HEK293 (cell line): ENCODE data around the gene PARP8.
A peak's percentile ranks its signal among the peaks of the same experiment; 100 is the strongest.

ENCODE experiments used
- CTCF ChIA-PET: fragments of 350-600 bp; formaldehyde crosslinking; extraction: SDS; loops from one replicate; lab custom pipeline; 2021; ENCODE audit warnings: antibody characterized with exemption; lab: Yijun Ruan, JAX
- POLR2A ChIA-PET: fragments of 300-600 bp; formaldehyde crosslinking; extraction: SDS; loops from one replicate; lab custom pipeline; 2020; ENCODE audit warnings: antibody characterized with exemption, inconsistent platforms; lab: Yijun Ruan, JAX
- H3K27ac ChIP-seq: fragments of 200-500 bp; sonication (Bioruptor generic); 2 replicates; pipeline ENCODE4 v1.5.1; 2014; ENCODE audit warnings: low read depth, low read length, control low read depth, inconsistent platforms; ENCODE audit errors: extremely low read depth
- H3K36me3 ChIP-seq, 2 experiments: fragments of 200-500 bp in 1 of 2; sonication (Bioruptor generic) in 1 of 2; 1 replicate in 1 of 2; 2 replicates in 1 of 2; pipeline ENCODE4 v1.5.1; 2014 to 2017; ENCODE audit warnings: inconsistent platforms in 2 of 2, low read length in 2 of 2; ENCODE audit not compliant: control insufficient read depth in 2 of 2, insufficient read depth in 1 of 2
- H3K4me1 ChIP-seq: fragments of 200-500 bp; sonication (Bioruptor generic); 2 replicates; pipeline ENCODE4 v1.5.1; 2014; ENCODE audit warnings: mild to moderate bottlenecking, low read length, inconsistent platforms; ENCODE audit not compliant: control insufficient read depth, insufficient read depth
- H3K4me3 ChIP-seq: 2 replicates; pipeline ENCODE4 v1.5.1; 2011; ENCODE audit warnings: low read depth, mild to moderate bottlenecking, control low read depth, low read length, moderate library complexity
- H3K9me3 ChIP-seq: fragments of 200-500 bp; sonication (Bioruptor generic); 2 replicates; pipeline ENCODE4 v1.5.1; 2014; ENCODE audit warnings: low read depth, low read length, inconsistent platforms; ENCODE audit not compliant: control insufficient read depth, insufficient read depth
- HOXD13 ChIP-seq: sonication (generic); formaldehyde crosslinking; IDR thresholded peaks from 2 replicates; pipeline ENCODE4 v1.8.0; 2022; ENCODE audit warnings: missing genetic modification reagents, borderline replicate concordance
- KLF9 ChIP-seq: fragments of 450-650 bp; formaldehyde crosslinking; IDR thresholded peaks from 2 replicates; pipeline ENCODE4 v1.5.1; 2016; ENCODE audit warnings: missing biosample characterization, missing genetic modification characterization, low read depth
- TRIM28 ChIP-seq: IDR thresholded peaks from 2 replicates; pipeline ENCODE4 v1.6.1; 2011; ENCODE audit warnings: low read length, control low read depth, borderline replicate concordance
- ZBTB17 ChIP-seq: fragments of 450-650 bp; formaldehyde crosslinking; IDR thresholded peaks from 2 replicates; pipeline ENCODE4 v1.5.1; 2016; ENCODE audit warnings: missing biosample characterization, missing genetic modification characterization
- ZNF10 ChIP-seq: fragments of 450-650 bp; formaldehyde crosslinking; IDR thresholded peaks from 2 replicates; pipeline ENCODE4 v1.5.1; 2017; ENCODE audit warnings: missing biosample characterization, missing genetic modification characterization
- ZNF112 ChIP-seq: fragments of 450-650 bp; formaldehyde crosslinking; IDR thresholded peaks from 2 replicates; pipeline ENCODE4 v1.5.0; 2017; ENCODE audit warnings: missing biosample characterization, missing genetic modification characterization
- ZNF133 ChIP-seq: fragments of 450-650 bp; formaldehyde crosslinking; IDR thresholded peaks from 2 replicates; pipeline ENCODE4 v1.5.1; 2016; ENCODE audit warnings: missing biosample characterization, missing genetic modification characterization
- ZNF175 ChIP-seq: fragments of 450-650 bp; formaldehyde crosslinking; IDR thresholded peaks from 2 replicates; pipeline ENCODE4 v1.5.1; 2016; ENCODE audit warnings: missing biosample characterization, missing genetic modification characterization
- ZNF354C ChIP-seq: fragments of 450-650 bp; formaldehyde crosslinking; IDR thresholded peaks from 2 replicates; pipeline ENCODE4 v1.5.1; 2016; ENCODE audit warnings: missing biosample characterization, missing genetic modification characterization, low read depth, borderline replicate concordance
- ZNF391 ChIP-seq: fragments of 450-650 bp; formaldehyde crosslinking; IDR thresholded peaks from 2 replicates; pipeline ENCODE4 v1.5.1; 2016; ENCODE audit warnings: low read depth, missing biosample characterization, missing genetic modification characterization, borderline replicate concordance
- ZNF473 ChIP-seq: fragments of 450-650 bp; formaldehyde crosslinking; IDR thresholded peaks from 2 replicates; pipeline ENCODE4 v1.5.1; 2017; ENCODE audit warnings: missing biosample characterization, missing genetic modification characterization
- ZNF521 ChIP-seq: fragments of 450-650 bp; formaldehyde crosslinking; IDR thresholded peaks from 2 replicates; pipeline ENCODE4 v1.5.1; 2017; ENCODE audit warnings: missing biosample characterization, mild to moderate bottlenecking, missing genetic modification characterization
- ZNF530 ChIP-seq: fragments of 450-650 bp; formaldehyde crosslinking; IDR thresholded peaks from 2 replicates; pipeline ENCODE4 v1.5.1; 2016; ENCODE audit warnings: low read depth, missing biosample characterization, missing genetic modification characterization
- ZNF549 ChIP-seq: fragments of 450-650 bp; IDR thresholded peaks from 2 replicates; pipeline ENCODE4 v1.5.1; 2018; ENCODE audit warnings: missing biosample characterization, missing genetic modification characterization, mild to moderate bottlenecking, inconsistent platforms, moderate library complexity
- ZNF558 ChIP-seq: fragments of 450-650 bp; formaldehyde crosslinking; IDR thresholded peaks from 2 replicates; pipeline ENCODE4 v1.5.1; 2016; ENCODE audit warnings: missing biosample characterization, missing genetic modification characterization
- ZNF561 ChIP-seq: fragments of 450-650 bp; IDR thresholded peaks from 2 replicates; pipeline ENCODE4 v1.5.1; 2018; ENCODE audit warnings: missing biosample characterization, missing genetic modification characterization, borderline replicate concordance
- ZNF571 ChIP-seq: fragments of 450-650 bp; formaldehyde crosslinking; IDR thresholded peaks from 2 replicates; pipeline ENCODE4 v1.5.0; 2017; ENCODE audit warnings: missing biosample characterization, missing genetic modification characterization
- ZNF747 ChIP-seq: fragments of 450-650 bp; formaldehyde crosslinking; IDR thresholded peaks from 2 replicates; pipeline ENCODE4 v1.5.1; 2016; ENCODE audit warnings: missing biosample characterization, missing genetic modification characterization
- ZNF776 ChIP-seq: fragments of 450-650 bp; formaldehyde crosslinking; IDR thresholded peaks from 2 replicates; pipeline ENCODE4 v1.5.0; 2017; ENCODE audit warnings: missing biosample characterization, missing genetic modification characterization, borderline replicate concordance
- ZNF777 ChIP-seq: fragments of 450-650 bp; formaldehyde crosslinking; IDR thresholded peaks from 2 replicates; pipeline ENCODE4 v1.5.1; 2017; ENCODE audit warnings: missing biosample characterization, missing genetic modification characterization, borderline replicate concordance
- ZNF792 ChIP-seq: fragments of 450-650 bp; formaldehyde crosslinking; IDR thresholded peaks from 2 replicates; pipeline ENCODE4 v1.5.1; 2016; ENCODE audit warnings: missing biosample characterization, missing genetic modification characterization
- ZNF837 ChIP-seq: fragments of 450-650 bp; formaldehyde crosslinking; IDR thresholded peaks from 2 replicates; pipeline ENCODE4 v1.5.1; 2016; ENCODE audit warnings: missing biosample characterization, missing genetic modification characterization
- ZNF843 ChIP-seq: fragments of 450-650 bp; formaldehyde crosslinking; IDR thresholded peaks from 2 replicates; pipeline ENCODE4 v1.5.1; 2016; ENCODE audit warnings: missing biosample characterization, missing genetic modification characterization
- TF ChIP-seq, protein P1 (sequence below): fragments of 450-650 bp; formaldehyde crosslinking; IDR thresholded peaks from 2 replicates; pipeline ENCODE4 v1.5.1; 2016; ENCODE audit warnings: missing biosample characterization, missing genetic modification characterization
- TF ChIP-seq, protein P2 (sequence below): fragments of 450-650 bp; formaldehyde crosslinking; IDR thresholded peaks from 2 replicates; pipeline ENCODE4 v1.5.1; 2016; ENCODE audit warnings: missing biosample characterization, missing genetic modification characterization

The PARP8 gene

DNA sequence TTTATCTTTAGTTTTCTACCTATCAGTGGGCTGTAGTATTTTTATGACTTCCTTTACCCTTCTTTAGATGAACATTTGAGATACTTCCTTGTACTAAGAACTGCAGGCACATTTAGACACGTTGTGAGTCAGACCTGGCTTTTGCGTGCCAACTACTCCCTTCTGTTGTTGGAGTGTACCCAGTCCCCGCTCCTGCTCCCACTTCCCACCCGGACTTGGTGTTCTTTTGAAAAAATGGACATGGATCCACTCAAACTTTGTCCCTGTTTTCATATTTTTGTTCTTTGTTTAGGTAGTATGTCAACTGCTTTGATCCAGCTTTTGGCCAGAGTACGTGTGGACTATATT lies 60.7 kb downstream of the PARP8 start:
- CTCF ChIA-PET: no interaction called here
- TF ChIP-seq ZNF777 (tag by site-specific recombination): no peak
- 0 out of 2 replicates have a peak, but pooled peaks have one; percentile 15 for TF ChIP-seq ZNF843 (tag by site-specific recombination)
- H3K4me3 ChIP-seq: no peak overlapping the region
- H3K9me3 ChIP-seq: no peaks in the 10 kb centered on the region
- peaks cover 7% of the 10 kb centered on the region for H3K4me1 ChIP-seq
- POLR2A ChIA-PET: no interaction called here
- no peaks in the 10 kb centered on the region for H3K36me3 ChIP-seq
- H3K27ac ChIP-seq: no peak overlapping the region

DNA sequence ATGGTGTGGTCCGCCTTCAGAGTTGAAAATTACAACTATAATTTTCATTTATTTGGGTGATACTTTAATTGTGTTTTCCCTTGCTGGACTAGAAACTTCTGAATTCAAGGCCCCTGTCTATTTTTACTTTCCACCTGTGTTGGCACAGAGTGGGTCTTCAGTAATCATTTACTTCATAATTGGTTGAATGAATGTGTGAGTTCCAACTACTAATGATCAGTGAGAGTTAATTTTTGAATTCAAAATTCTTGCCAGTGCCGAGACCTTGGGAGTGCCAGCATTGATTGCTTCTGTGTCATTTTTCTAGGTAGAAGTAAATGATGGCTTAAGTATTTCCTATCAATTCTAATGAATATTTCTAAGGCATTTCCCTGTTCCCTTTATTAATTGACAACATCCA lies 61.4 kb downstream of the PARP8 start:
- TF ChIP-seq ZBTB17 (tag by site-specific recombination) (no peak), ZNF133 (tag by site-specific recombination) (no peak), ZNF837 (tag by site-specific recombination) (no peak), ZNF776 (no peak), ZNF391 (tag by site-specific recombination) (no peak), KLF9 (no peak), ZNF521 (no peak), ZNF558 (no peak), ZNF549 (tag by site-specific recombination) (no peak), ZNF747 (tag by site-specific recombination) (no peak), ZNF530 (tag by site-specific recombination) (no peak), ZNF561 (tag by site-specific recombination) (no peak), ZNF473 (tag by site-specific recombination) (no peak), ZNF112 (tag by site-specific recombination) (no peak), ZNF571 (tag by site-specific recombination) (no peak), HOXD13 (CRISPR knock-in tag) (no peak), ZNF10 (tag by site-specific recombination) (no peak), ZNF175 (tag by site-specific recombination) (no peak)
- TF ChIP-seq, protein P1, sequence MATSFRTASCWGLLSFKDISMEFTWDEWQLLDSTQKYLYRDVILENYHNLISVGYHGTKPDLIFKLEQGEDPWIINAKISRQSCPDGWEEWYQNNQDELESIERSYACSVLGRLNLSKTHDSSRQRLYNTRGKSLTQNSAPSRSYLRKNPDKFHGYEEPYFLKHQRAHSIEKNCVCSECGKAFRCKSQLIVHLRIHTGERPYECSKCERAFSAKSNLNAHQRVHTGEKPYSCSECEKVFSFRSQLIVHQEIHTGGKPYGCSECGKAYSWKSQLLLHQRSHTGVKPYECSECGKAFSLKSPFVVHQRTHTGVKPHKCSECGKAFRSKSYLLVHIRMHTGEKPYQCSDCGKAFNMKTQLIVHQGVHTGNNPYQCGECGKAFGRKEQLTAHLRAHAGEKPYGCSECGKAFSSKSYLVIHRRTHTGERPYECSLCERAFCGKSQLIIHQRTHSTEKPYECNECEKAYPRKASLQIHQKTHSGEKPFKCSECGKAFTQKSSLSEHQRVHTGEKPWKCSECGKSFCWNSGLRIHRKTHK (tag by site-specific recombination): no peak
- TF ChIP-seq, protein P2, sequence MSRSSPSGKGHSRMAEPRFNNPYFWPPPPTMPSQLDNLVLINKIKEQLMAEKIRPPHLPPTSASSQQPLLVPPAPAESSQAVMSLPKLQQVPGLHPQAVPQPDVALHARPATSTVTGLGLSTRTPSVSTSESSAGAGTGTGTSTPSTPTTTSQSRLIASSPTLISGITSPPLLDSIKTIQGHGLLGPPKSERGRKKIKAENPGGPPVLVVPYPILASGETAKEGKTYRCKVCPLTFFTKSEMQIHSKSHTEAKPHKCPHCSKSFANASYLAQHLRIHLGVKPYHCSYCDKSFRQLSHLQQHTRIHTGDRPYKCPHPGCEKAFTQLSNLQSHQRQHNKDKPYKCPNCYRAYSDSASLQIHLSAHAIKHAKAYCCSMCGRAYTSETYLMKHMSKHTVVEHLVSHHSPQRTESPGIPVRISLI: no peak
- H3K4me1 ChIP-seq: peaks cover under 1% of the 10 kb centered on the region; the same call in 1 of the 2 replicates
- H3K36me3 ChIP-seq: no peaks in the 10 kb centered on the region
- no peak overlapping the region for H3K27ac ChIP-seq
- no peak overlapping the region for H3K4me3 ChIP-seq
- ChIA-PET POLR2A (no interaction called here), CTCF (interaction anchor here (0.6 to 0.8 kb wide), 2 partner anchors 10 to 21 kb away, joined by 3 to 8 read pairs; no protein-coding TSS in a partner anchor)
- no peaks in the 10 kb centered on the region for H3K9me3 ChIP-seq

DNA sequence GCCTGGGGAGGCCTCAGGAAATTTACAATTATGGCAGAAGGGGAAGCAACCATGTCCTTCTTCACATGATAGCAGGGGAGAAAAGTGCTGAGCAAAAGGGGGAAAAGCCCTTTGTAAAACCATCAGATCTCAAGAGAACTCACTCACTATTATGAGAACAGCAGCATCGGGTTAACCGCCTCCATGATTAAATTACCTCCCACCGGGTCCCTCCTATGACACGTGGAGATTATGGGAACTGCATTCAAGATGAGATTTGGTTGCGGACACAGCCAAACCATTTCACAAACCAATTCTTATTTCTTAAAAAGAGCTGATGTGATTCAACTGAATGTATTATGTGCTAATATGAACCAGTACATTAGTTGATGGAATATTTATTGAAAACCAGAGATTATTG lies 63.9 kb downstream of the PARP8 start:
- POLR2A ChIA-PET: no interaction called here
- CTCF ChIA-PET: interaction anchor here (0.7 kb wide), 1 partner anchor 22 kb away, joined by 3 read pairs; no protein-coding TSS in a partner anchor
- Histone ChIP-seq H3K4me1 (no peaks in the 10 kb centered on the region), H3K9me3 (no peaks in the 10 kb centered on the region), H3K4me3 (no peak overlapping the region), H3K36me3 (no peaks in the 10 kb centered on the region), H3K27ac (no peak overlapping the region)
- TF ChIP-seq TRIM28: 0 out of 2 replicates have a peak, but pooled peaks have one; percentile 13
- TF ChIP-seq ZNF354C (tag by site-specific recombination): no peak
- no peak for TF ChIP-seq ZNF792 (tag by site-specific recombination)
